Prostate gland (tissue), 2 donors: ENCODE results near the gene CPNE9. TPM values are rescaled to one million over a fixed set of nuclear protein-coding genes. Genes with fewer than 3 reads are reported as not detected.

Experiments
- DNase-seq: peaks from one replicate; pipeline ENCODE4 v3.0.0-alpha.2; 2019; ENCODE audit warnings: low spot score
- H3K27ac ChIP-seq, 2 donors: fragments of 200-600 bp; sonication (generic); 2 replicates each; pipeline ENCODE4 v1.5.1; 2017 to 2019
- H3K27me3 ChIP-seq: fragments of 200-600 bp; sonication (generic); replicated peaks from 2 replicates; pipeline ENCODE4 v1.5.1; 2019; ENCODE audit not compliant: insufficient read depth
- H3K36me3 ChIP-seq, 2 donors: fragments of 200-600 bp; sonication (generic); 1 replicate in 1 of 2; 2 replicates in 1 of 2; pipeline versions ENCODE4 v1.5.1 to v1.8.1; 2017 to 2019
- H3K4me1 ChIP-seq: fragments of 200-600 bp; sonication (generic); replicated peaks from 2 replicates; pipeline ENCODE4 v1.5.1; 2019
- H3K4me3 ChIP-seq, 2 donors: fragments of 200-600 bp; sonication (generic); 2 replicates each; pipeline ENCODE4 v1.5.1; 2017 to 2019
- H3K9me3 ChIP-seq: fragments of 200-600 bp; sonication (generic); 2 replicates; pipeline ENCODE4 v1.5.1; 2017
- CTCF ChIP-seq, 4 experiments: fragments of 200-600 bp in 2 of 4; fragments of 450-650 bp in 2 of 4; sonication (generic) in 2 of 4; IDR thresholded peaks; 1 replicate in 3 of 4; 2 replicates in 1 of 4; pipeline ENCODE4 v1.5.1; 2016 to 2019; ENCODE audit warnings: antibody characterized with exemption in 4 of 4, mild to moderate bottlenecking in 2 of 4, moderate library complexity in 2 of 4
- POLR2A ChIP-seq: fragments of 450-650 bp; IDR thresholded peaks from one replicate; pipeline ENCODE4 v1.6.1; 2016; ENCODE audit warnings: antibody characterized with exemption, mild to moderate bottlenecking
- POLR2AphosphoS5 ChIP-seq: sonication (generic); formaldehyde crosslinking; IDR thresholded peaks from one replicate; pipeline ENCODE4 v1.6.1; 2017; ENCODE audit warnings: antibody characterized with exemption
- WGBS: methylation state at CpG from one replicate; pipeline ENCODE4 v1.1.5; 2018; 5-methylcytosine and 5-hydroxymethylcytosine counted together
- intact Hi-C: fragments of 100-400 bp; cut with DNase I; formaldehyde crosslinking; loops from one replicate; pipeline ENCODE4 v1.14.2; 2022
- total RNA-seq, 2 donors: library from RNA; depleted of rRNA; stranded (reverse); fragments of >200 nt; gene quantifications; one replicate each; pipeline ENCODE4 v1.1.0, GENCODE V29; 2016

The CPNE9 gene
- total RNA-seq, 2 donors from 2014 or later = not detected

DNA sequence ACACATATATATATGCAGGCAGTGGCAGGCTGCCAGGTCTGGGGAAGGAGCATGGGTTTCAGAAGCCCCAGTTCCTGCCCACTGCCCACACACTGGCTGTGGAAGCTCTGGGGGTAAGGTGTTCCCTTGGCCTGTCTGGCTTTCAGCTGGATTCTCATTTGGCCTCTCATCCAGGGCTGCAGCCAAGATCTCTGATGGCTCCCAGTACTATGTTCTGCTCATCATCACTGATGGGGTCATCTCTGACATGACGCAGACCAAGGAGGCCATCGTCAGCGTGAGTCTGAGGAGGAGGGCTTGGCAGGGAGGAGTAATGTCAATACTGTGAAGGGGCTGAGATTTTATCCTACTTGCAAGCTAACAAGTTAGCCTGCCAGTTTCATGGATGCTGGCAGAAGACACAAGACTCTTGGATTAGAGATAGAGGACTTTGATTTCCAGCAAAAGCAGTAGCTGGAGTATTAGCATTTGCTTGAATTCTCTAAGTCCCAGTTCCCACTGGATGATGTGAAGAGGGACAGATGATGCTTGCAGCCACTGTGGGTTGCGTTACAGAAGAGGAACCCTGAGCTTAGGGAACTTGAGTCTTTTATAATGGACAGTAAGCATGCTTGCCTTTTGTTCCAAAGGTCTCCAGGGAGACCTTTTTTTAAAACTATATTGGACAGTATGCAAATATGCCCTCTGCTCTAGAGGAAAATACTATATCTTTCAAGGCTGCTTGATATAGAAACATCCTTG is 22.3 kb downstream of the CPNE9 start:
- Histone ChIP-seq H3K36me3 (no peaks in the 10 kb centered on the region), H3K9me3 (no peaks in the 10 kb centered on the region), H3K27me3 (no peaks in the 10 kb centered on the region), H3K27ac (no peak overlapping the region), H3K4me3 (no peak overlapping the region), H3K4me1 (no peaks in the 10 kb centered on the region)
- no peak for TF ChIP-seq POLR2A
- TF ChIP-seq POLR2AphosphoS5 = no peak
- no peak for TF ChIP-seq CTCF (IDR thresholded peaks at IDR 0.05)
- no peak for DNase-seq
- intact Hi-C loops = no loop called here
- WGBS = 87% methylated on average over 4 of the region's 4 CpGs

GRCh38 chr3:9727041-9727595 is 23.5 kb downstream of the CPNE9 start:
- H3K27ac ChIP-seq = no peak overlapping the region
- no peaks in the 10 kb centered on the region for H3K4me1 ChIP-seq
- WGBS = 12% methylated on average over 11 of the region's 11 CpGs
- H3K27me3 ChIP-seq = no peaks in the 10 kb centered on the region
- no peak overlapping the region for H3K4me3 ChIP-seq
- no peak for TF ChIP-seq POLR2A
- TF ChIP-seq CTCF (IDR thresholded peaks at IDR 0.05) = peak in 1 of 4 experiments; percentile 6
- TF ChIP-seq POLR2AphosphoS5 = no peak
- no peak for DNase-seq
- H3K9me3 ChIP-seq = no peaks in the 10 kb centered on the region
- H3K36me3 ChIP-seq = no peaks in the 10 kb centered on the region
- intact Hi-C loops = no loop called here

GRCh38 chr3:9727743-9728142 is 24.1 kb downstream of the CPNE9 start:
- TF ChIP-seq CTCF (IDR thresholded peaks at IDR 0.05) (no peak), POLR2A (no peak), POLR2AphosphoS5 (no peak)
- H3K36me3 ChIP-seq = no peaks in the 10 kb centered on the region
- no peak overlapping the region for H3K4me3 ChIP-seq
- peaks cover 6% of the 10 kb centered on the region for H3K4me1 ChIP-seq
- WGBS = 72% methylated on average over 2 of the region's 2 CpGs
- H3K27me3 ChIP-seq = no peaks in the 10 kb centered on the region
- intact Hi-C loops = no loop called here
- no peak for DNase-seq
- no peaks in the 10 kb centered on the region for H3K9me3 ChIP-seq
- H3K27ac ChIP-seq = no peak overlapping the region

DNA sequence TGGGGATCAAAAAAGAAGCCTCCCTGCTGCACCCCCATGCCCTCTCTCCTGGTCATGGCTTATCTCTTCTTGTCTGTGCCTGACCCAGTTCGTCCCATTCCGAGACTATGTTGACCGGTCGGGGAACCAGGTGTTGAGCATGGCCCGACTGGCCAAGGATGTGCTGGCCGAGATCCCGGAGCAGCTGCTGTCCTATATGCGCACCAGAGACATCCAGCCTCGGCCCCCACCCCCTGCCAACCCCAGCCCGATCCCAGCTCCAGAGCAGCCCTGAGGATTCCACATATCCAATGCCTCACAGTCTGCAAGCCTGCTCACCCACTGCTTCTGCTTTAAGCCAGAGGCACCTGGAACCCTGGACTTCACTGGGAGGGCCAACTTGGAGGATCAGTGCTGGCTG is 25.8 kb downstream of the CPNE9 start:
- WGBS = 81% methylated on average over 7 of the region's 10 CpGs
- no peak overlapping the region for H3K27ac ChIP-seq
- peaks cover 14% of the 10 kb centered on the region for H3K4me1 ChIP-seq
- no peak for TF ChIP-seq POLR2AphosphoS5
- TF ChIP-seq CTCF (IDR thresholded peaks at IDR 0.05) = no peak
- no peak for TF ChIP-seq POLR2A
- no peaks in the 10 kb centered on the region for H3K27me3 ChIP-seq
- DNase-seq = no peak
- intact Hi-C loops = no loop called here
- H3K36me3 ChIP-seq = no peaks in the 10 kb centered on the region
- no peak overlapping the region for H3K4me3 ChIP-seq
- H3K9me3 ChIP-seq = no peaks in the 10 kb centered on the region
